Neural cell (in vitro differentiated cells): Measurements from ENCODE around the gene UCP2. TPM values are rescaled to one million over a fixed set of nuclear protein-coding genes. Genes with fewer than 3 reads are reported as not detected.

ENCODE experiments used
- H2AFZ ChIP-seq: fragments of 200-600, 300-800 bp; sonication (generic), shearing (Covaris generic); 2 replicates; pipeline ENCODE4 v1.6.0; 2014; ENCODE audit warnings: low read depth, mild to moderate bottlenecking, antibody characterized with exemption, low read length, moderate library complexity
- H3F3A ChIP-seq: fragments of 200-600 bp; shearing (Covaris generic); 2 replicates; pipeline ENCODE4 v1.6.1; 2016; ENCODE audit warnings: mild to moderate bottlenecking, moderate library complexity, mixed read lengths, antibody characterized with exemption, low read length; ENCODE audit not compliant: insufficient read depth, poor library complexity, severe bottlenecking
- H3K27ac ChIP-seq: fragments of 200-600, 300-800 bp; sonication (generic), shearing (Covaris generic); 2 replicates; pipeline ENCODE4 v1.5.1; 2014; ENCODE audit warnings: mild to moderate bottlenecking, low read length, moderate library complexity
- H3K27me3 ChIP-seq: fragments of 300-800, 200-600 bp; sonication (generic), shearing (Covaris generic); 2 replicates; pipeline ENCODE4 v1.6.0; 2014; ENCODE audit warnings: mild to moderate bottlenecking, low read depth, low read length, moderate library complexity; ENCODE audit not compliant: insufficient read depth
- H3K36me3 ChIP-seq: fragments of 300-800, 200-600 bp; sonication (generic), shearing (Covaris generic); 2 replicates; pipeline ENCODE4 v1.5.1; 2014; ENCODE audit warnings: mild to moderate bottlenecking, antibody characterized with exemption, low read length, moderate library complexity; ENCODE audit not compliant: insufficient read depth
- H3K4me2 ChIP-seq: fragments of 300-800, 200-600 bp; sonication (generic), shearing (Covaris generic); 2 replicates; pipeline ENCODE4 v1.6.0; 2014; ENCODE audit warnings: mild to moderate bottlenecking, low read length
- H3K4me3 ChIP-seq: fragments of 300-800, 200-600 bp; sonication (generic), shearing (Covaris generic); 2 replicates; pipeline ENCODE4 v1.5.1; 2014; ENCODE audit warnings: mild to moderate bottlenecking, low read length, moderate library complexity
- H3K79me2 ChIP-seq: fragments of 200-600 bp; shearing (Covaris generic); replicated peaks from 2 replicates; pipeline ENCODE4 v1.6.0; 2014; ENCODE audit warnings: mild to moderate bottlenecking, low read length, moderate library complexity; ENCODE audit not compliant: insufficient read depth
- H3K9ac ChIP-seq: fragments of 300-800, 200-600 bp; sonication (generic), shearing (Covaris generic); 2 replicates; pipeline ENCODE4 v1.6.1; 2016; ENCODE audit warnings: mild to moderate bottlenecking, low read length, mixed read lengths
- H3K9me2 ChIP-seq: fragments of 200-600 bp; shearing (Covaris generic); 2 replicates; pipeline ENCODE4 v1.6.1; 2016; ENCODE audit warnings: mild to moderate bottlenecking, low read length, mixed read lengths; ENCODE audit not compliant: insufficient read depth
- H3K9me3 ChIP-seq: fragments of 200-600, 300-800 bp; sonication (generic), shearing (Covaris generic); 2 replicates; pipeline ENCODE4 v1.6.1; 2016; ENCODE audit warnings: mild to moderate bottlenecking, mixed run types, low read length, moderate library complexity, mixed read lengths
- H4K20me1 ChIP-seq: fragments of 200-600 bp; shearing (Covaris generic); 2 replicates; pipeline ENCODE4 v1.6.1; 2016; ENCODE audit warnings: mild to moderate bottlenecking, mixed run types; ENCODE audit not compliant: insufficient read depth
- EP300 ChIP-seq: fragments of 450-650 bp; conservative IDR thresholded peaks from 2 replicates; pipeline ENCODE4 v1.6.1; 2014; ENCODE audit warnings: antibody characterized with exemption, mild to moderate bottlenecking, moderate library complexity; ENCODE audit not compliant: poor library complexity, severe bottlenecking
- EZH2 ChIP-seq: fragments of 200-600, 300-800 bp; shearing (Covaris generic), sonication (generic); IDR thresholded peaks from 2 replicates; pipeline ENCODE4 v1.6.1; 2014; ENCODE audit warnings: antibody characterized with exemption, low read length, borderline replicate concordance, mild to moderate bottlenecking; ENCODE audit not compliant: insufficient read depth, poor library complexity, severe bottlenecking
- MXI1 ChIP-seq: fragments of 450-650 bp; conservative IDR thresholded peaks from 2 replicates; pipeline ENCODE4 v1.6.1; 2014; ENCODE audit warnings: antibody characterized with exemption, mild to moderate bottlenecking; ENCODE audit not compliant: poor library complexity, severe bottlenecking
- POLR2AphosphoS5 ChIP-seq: IDR thresholded peaks from 2 replicates; pipeline ENCODE4 v1.6.1; 2012
- RAD21 ChIP-seq: fragments of 450-650 bp; conservative IDR thresholded peaks from 2 replicates; pipeline ENCODE4 v1.6.1; 2014; ENCODE audit warnings: antibody characterized with exemption, mild to moderate bottlenecking, moderate library complexity
- SMC3 ChIP-seq: fragments of 450-650 bp; conservative IDR thresholded peaks from 2 replicates; pipeline ENCODE4 v1.6.1; 2014; ENCODE audit warnings: antibody characterized with exemption, mild to moderate bottlenecking, moderate library complexity; ENCODE audit not compliant: poor library complexity
- TAF1 ChIP-seq: IDR thresholded peaks from 2 replicates; pipeline ENCODE4 v1.6.1; 2012; ENCODE audit warnings: low read depth
- polyA plus RNA-seq: library from polyadenylated mRNA; depleted of rRNA; stranded (reverse); fragments of >200 nt; gene quantifications from 2 replicates; pipeline ENCODE4 v1.2.3, GENCODE V29; 2014
- TF ChIP-seq, protein P1 (sequence below): IDR thresholded peaks from 2 replicates; pipeline ENCODE4 v1.6.1; 2012; ENCODE audit warnings: borderline replicate concordance
- TF ChIP-seq, protein P2 (sequence below): fragments of 450-650 bp; IDR thresholded peaks from 2 replicates; pipeline ENCODE4 v1.5.1; 2014; ENCODE audit warnings: antibody characterized with exemption, mild to moderate bottlenecking, moderate library complexity; ENCODE audit not compliant: poor library complexity, severe bottlenecking

UCP2 gene
- polyA plus RNA-seq, 1 donor from 2014 or later: not detected

GRCh38 chr11:73949246-73949645 lies 33.4 kb downstream of the UCP2 start:
- Histone ChIP-seq H3F3A (no peaks in the 10 kb centered on the region), H3K9ac (no peak overlapping the region), H3K36me3 (no peaks in the 10 kb centered on the region), H3K27ac (no peak overlapping the region), H3K27me3 (no peaks in the 10 kb centered on the region), H4K20me1 (no peaks in the 10 kb centered on the region), H3K4me3 (no peak overlapping the region), H3K9me3 (no peaks in the 10 kb centered on the region), H3K9me2 (no peaks in the 10 kb centered on the region), H3K79me2 (no peaks in the 10 kb centered on the region), H2AFZ (no peak overlapping the region), H3K4me2 (no peak overlapping the region)
- TF ChIP-seq MXI1 (no peak), RAD21 (no peak), EP300 (no peak), EZH2 (no peak), POLR2AphosphoS5 (no peak), TAF1 (no peak), SMC3 (no peak)
- TF ChIP-seq, protein P1, sequence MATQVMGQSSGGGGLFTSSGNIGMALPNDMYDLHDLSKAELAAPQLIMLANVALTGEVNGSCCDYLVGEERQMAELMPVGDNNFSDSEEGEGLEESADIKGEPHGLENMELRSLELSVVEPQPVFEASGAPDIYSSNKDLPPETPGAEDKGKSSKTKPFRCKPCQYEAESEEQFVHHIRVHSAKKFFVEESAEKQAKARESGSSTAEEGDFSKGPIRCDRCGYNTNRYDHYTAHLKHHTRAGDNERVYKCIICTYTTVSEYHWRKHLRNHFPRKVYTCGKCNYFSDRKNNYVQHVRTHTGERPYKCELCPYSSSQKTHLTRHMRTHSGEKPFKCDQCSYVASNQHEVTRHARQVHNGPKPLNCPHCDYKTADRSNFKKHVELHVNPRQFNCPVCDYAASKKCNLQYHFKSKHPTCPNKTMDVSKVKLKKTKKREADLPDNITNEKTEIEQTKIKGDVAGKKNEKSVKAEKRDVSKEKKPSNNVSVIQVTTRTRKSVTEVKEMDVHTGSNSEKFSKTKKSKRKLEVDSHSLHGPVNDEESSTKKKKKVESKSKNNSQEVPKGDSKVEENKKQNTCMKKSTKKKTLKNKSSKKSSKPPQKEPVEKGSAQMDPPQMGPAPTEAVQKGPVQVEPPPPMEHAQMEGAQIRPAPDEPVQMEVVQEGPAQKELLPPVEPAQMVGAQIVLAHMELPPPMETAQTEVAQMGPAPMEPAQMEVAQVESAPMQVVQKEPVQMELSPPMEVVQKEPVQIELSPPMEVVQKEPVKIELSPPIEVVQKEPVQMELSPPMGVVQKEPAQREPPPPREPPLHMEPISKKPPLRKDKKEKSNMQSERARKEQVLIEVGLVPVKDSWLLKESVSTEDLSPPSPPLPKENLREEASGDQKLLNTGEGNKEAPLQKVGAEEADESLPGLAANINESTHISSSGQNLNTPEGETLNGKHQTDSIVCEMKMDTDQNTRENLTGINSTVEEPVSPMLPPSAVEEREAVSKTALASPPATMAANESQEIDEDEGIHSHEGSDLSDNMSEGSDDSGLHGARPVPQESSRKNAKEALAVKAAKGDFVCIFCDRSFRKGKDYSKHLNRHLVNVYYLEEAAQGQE: no peak
- TF ChIP-seq, protein P2, sequence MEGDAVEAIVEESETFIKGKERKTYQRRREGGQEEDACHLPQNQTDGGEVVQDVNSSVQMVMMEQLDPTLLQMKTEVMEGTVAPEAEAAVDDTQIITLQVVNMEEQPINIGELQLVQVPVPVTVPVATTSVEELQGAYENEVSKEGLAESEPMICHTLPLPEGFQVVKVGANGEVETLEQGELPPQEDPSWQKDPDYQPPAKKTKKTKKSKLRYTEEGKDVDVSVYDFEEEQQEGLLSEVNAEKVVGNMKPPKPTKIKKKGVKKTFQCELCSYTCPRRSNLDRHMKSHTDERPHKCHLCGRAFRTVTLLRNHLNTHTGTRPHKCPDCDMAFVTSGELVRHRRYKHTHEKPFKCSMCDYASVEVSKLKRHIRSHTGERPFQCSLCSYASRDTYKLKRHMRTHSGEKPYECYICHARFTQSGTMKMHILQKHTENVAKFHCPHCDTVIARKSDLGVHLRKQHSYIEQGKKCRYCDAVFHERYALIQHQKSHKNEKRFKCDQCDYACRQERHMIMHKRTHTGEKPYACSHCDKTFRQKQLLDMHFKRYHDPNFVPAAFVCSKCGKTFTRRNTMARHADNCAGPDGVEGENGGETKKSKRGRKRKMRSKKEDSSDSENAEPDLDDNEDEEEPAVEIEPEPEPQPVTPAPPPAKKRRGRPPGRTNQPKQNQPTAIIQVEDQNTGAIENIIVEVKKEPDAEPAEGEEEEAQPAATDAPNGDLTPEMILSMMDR: no peak

DNA sequence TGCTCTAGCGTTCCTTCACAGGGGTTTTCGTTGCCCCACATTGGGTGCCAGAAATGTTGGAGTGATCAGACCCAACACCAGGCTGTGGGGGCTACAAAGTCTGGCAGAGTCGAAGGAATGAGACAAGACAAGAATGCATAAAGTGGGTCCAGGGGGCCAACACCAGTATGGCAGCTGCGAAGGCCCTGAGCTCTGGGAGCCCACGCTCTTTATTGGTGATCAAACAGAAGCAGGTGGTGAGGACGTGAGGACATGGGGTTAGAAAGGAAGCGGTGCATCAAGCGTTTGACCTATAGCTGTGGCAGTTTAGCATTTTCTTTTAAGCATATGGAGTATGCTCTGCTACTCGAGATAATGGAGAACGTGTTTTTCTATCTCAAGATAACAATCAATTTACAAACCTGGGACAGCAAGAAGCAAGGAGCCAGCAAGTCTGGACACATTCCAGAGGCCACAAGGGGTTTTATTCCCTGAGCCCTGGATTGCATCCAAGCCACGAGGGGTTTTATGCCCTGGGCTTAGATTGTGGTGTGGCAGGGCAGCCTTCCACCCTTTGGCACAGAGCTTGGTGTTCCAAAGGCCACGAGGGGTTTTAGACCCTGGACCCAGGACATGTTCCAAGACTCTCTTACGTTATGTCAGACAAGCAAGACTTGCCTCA lies 35.7 kb downstream of the UCP2 start:
- Histone ChIP-seq H3K4me3 (no peak overlapping the region), H3K79me2 (no peaks in the 10 kb centered on the region), H3K9ac (no peak overlapping the region), H3K9me3 (no peaks in the 10 kb centered on the region), H3K9me2 (no peaks in the 10 kb centered on the region), H3K27me3 (no peaks in the 10 kb centered on the region), H3K4me2 (no peak overlapping the region), H3K27ac (no peak overlapping the region), H3K36me3 (no peaks in the 10 kb centered on the region), H2AFZ (no peak overlapping the region), H3F3A (no peaks in the 10 kb centered on the region), H4K20me1 (no peaks in the 10 kb centered on the region)
- no peak for TF ChIP-seq EZH2
- TF ChIP-seq SMC3: no peak
- TF ChIP-seq EP300: no peak
- TF ChIP-seq, protein P1: no peak
- TF ChIP-seq TAF1: no peak
- TF ChIP-seq, protein P2: no peak
- no peak for TF ChIP-seq RAD21
- no peak for TF ChIP-seq MXI1
- no peak for TF ChIP-seq POLR2AphosphoS5
